ENCODE data around the gene GCNT2.
"Not testable (repeated sequence)": the region's sequence is repeated elsewhere in the genome, so short reads cannot be mapped to it uniquely, and the experiment has no call there.

GCNT2 gene

DNA sequence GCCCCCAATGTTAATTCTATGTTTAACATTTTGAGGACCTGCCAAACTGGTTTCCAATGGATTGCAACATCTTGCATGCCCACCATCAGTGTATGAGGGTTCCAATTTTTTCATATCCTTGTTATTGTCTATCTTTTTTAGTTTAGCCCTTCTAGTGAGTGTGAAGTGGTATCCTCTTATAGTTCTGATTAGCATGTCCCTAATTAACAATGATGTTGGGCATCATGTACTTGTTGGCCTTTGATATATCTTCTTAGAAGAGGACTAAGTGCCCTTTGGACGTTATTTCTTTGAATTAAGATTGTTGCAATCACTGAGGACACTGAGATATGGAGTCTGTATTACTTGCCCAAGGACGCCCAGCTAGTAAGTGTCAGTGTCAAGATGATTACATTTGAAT, 22.3 kb downstream of the GCNT2 start:
- FAIRE-seq (no peak), DNase-seq (ENCODE audit: low spot score) (no peak)

DNA sequence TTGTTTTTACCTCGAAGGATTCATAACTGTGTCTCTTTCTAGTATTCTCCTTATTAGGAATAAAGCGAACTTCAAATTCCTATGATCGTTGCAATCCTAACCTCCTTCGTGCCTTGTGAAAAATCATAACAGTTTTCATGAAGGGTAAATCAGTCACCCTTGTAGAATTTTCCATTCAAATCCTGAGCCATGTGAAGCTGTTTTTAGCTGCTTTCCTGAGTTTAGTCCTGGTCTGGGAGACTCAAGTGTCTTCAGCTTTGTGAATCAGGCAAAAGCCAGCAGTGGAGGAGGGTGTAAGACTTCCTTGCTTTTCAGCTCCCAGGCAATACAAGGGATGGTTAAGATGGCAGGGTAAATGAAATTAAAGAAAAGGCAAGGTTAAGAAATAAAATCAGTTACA, 24.3 kb downstream of the GCNT2 start:
- FAIRE-seq: no peak
- DNase-seq (ENCODE audit: low spot score): no peak

DNA sequence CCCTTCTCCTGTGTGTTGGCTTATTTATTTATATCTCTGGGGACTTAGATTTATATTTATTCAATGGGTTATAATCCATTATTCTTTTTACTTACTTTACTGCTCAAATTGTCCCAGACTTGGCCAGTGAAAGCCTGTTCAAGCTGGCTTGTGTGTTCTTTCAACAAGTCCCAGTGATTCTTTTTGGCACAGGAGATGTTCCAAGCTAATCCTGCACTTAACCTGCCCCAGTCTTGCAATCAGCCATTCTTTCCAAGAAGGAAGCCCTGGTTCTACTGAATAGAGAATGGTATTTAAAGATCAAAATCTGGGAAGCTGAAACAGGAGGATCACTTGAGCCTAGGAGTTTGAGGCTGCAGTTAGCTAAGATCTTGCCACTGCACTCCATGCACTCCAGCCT, 26.7 kb downstream of the GCNT2 start:
- FAIRE-seq (no peak), DNase-seq (ENCODE audit: low spot score) (no peak)

- FAIRE-seq: no peak
- DNase-seq (ENCODE audit: low spot score): no peak
Observed at GRCh38 chr6:10550764-10551163, 29.6 kb downstream of the GCNT2 start.

DNA sequence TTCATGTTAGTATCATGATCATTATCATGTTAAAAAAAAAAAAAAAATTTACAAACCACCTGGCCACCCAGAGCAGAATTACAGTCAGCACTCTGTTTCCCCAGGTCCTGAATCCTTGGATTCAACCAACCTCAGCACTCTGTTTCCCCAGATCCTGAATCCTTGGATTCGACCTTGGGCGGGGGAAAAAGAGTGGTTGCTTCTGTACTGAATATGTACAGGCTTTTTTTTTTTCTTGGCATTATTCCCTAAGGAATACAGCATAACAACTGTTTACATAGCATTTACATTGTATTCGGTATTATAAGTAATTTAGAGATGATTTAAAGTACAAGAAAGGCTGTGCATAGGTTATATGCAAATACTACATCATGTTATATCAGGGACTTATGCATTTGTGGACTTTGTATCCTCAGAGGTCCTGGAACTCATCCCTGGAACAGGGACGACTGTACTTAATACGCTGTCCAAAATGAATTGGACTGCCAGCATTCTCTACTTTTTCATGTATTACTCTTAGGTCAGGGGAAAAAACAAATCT, 31.2 kb downstream of the GCNT2 start:
- no peak for FAIRE-seq

GRCh38 chr6:10553871-10554270, 32.7 kb downstream of the GCNT2 start:
- FAIRE-seq (no peak), DNase-seq (ENCODE audit: low spot score) (no peak)

More for the DNA sequence above, 31.2 kb downstream of the GCNT2 start:
- no peak for DNase-seq (ENCODE audit: low spot score)

DNA sequence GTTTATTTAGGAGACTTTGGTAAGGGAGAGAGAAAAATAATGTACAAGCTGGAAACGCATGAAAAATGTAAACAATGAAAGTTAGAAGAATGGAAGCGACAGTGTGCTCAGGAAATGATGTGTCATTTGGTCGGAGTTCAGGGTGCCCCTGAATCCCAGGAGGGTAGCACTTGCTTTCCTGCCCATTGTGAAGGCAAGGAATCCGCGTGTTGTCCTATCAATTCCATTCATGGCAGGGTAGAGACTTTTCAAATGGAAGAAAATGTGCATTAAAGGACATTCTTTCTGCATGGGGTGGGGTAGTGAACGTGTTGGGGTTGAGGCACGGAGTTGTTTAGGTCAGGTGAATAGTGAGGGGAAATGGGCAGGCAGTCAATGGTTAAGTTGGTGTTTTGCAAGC, 33.7 kb downstream of the GCNT2 start:
- no peak for FAIRE-seq
- no peak for DNase-seq (ENCODE audit: low spot score)

DNA sequence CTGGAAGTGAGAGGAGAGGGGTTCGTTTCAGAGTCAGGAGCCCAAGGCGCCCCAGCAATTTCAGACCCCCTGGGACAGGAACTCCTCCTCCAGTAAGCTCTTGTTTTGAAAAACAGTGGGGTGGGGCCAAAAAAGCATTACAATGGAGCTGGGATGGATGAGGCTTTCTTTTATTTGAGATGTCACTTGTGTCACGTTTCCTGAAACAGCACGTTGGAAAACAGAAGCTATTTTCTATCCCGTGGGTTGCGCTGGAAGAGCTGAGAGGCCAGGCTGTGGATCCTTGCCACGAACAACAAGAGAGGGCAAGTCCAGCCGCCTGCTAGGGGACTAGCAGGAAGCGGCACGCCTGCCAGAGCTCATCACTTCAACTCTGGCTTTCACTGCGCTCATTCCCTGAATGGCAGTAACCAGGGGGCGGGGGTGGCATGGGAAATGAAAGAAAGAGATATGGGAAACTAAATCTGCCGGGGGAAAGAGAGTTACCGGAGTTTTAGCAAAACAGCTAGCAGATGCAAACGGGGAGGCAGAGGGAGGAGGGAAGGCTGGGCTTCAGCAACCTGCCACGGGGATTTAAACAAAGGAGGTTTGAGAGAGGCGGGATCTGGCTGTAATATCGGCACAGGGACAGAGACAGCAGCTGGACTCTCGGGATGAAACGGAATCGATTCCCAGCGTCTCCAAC, 34.6 kb downstream of the GCNT2 start:
- FAIRE-seq (no peak), DNase-seq (ENCODE audit: low spot score) (no peak)

GRCh38 chr6:10556589-10556988, 35.4 kb downstream of the GCNT2 start:
- no peak for FAIRE-seq
- no peak for DNase-seq (ENCODE audit: low spot score)

- DNase-seq (ENCODE audit: low spot score) (no peak), FAIRE-seq (no peak)
Observed at GRCh38 chr6:10556992-10557391, 35.8 kb downstream of the GCNT2 start.

DNA sequence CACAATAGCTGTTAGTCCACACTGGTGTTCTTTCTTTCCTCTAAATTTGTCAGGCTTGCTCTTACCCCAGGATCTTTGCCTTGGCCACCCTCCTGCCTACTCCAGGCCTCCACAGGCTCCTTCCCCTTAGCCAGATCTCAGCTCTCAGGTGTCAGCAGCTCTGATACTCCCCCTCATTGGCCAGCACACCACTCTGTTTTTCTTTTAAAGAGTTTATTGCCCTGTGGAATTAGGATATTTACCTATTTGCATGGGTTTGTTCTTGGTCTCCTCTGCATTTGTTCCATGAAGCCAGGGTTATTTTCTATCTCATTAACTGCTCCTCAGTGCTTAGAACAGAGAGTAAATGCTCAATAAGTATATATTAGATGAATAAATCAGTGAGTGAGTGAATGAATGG, 36.8 kb downstream of the GCNT2 start:
- DNase-seq (ENCODE audit: low spot score): no peak
- no peak for FAIRE-seq

GRCh38 chr6:10558565-10558964, 37.4 kb downstream of the GCNT2 start:
- no peak for FAIRE-seq
- DNase-seq (ENCODE audit: low spot score): no peak

- FAIRE-seq (no peak), DNase-seq (ENCODE audit: low spot score) (no peak)
Observed at GRCh38 chr6:10559522-10560152, 38.5 kb downstream of the GCNT2 start.

GRCh38 chr6:10561611-10562199, 40.6 kb downstream of the GCNT2 start:
- no peak for FAIRE-seq
- DNase-seq (ENCODE audit: low spot score): no peak

GRCh38 chr6:10564975-10565673, 44.0 kb downstream of the GCNT2 start:
- FAIRE-seq (no peak), DNase-seq (ENCODE audit: low spot score) (no peak)

DNA sequence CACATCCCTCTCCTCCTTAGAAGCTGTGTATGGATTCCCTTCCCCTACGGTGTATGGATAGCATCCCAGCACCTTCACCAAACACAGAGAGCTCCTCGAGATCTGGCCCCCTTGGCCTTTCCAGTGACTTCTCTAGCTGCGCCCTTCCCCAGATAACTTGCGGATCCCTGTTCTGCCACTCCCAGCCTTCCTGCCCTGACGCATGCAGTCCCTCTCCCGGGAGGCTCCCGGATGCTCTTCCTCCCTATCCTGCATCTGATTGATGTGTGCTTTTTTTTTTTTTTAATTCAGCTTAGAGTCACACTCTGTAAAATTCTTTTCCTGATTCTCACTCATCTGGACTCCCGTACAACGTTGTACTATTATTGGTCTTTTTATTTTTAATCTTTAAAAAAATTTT, 44.8 kb downstream of the GCNT2 start:
- DNase-seq (ENCODE audit: low spot score) (no peak), FAIRE-seq (no peak)

GRCh38 chr6:10567256-10568026, 46.3 kb downstream of the GCNT2 start:
- FAIRE-seq (no peak), DNase-seq (ENCODE audit: low spot score) (peak; percentile 61)

GRCh38 chr6:10569392-10570127, 48.4 kb downstream of the GCNT2 start:
- FAIRE-seq (no peak), DNase-seq (ENCODE audit: low spot score) (no peak)

GRCh38 chr6:10575519-10575918, 54.4 kb downstream of the GCNT2 start:
- not testable (repeated sequence) for FAIRE-seq; DNase-seq (ENCODE audit: low spot score)

DNA sequence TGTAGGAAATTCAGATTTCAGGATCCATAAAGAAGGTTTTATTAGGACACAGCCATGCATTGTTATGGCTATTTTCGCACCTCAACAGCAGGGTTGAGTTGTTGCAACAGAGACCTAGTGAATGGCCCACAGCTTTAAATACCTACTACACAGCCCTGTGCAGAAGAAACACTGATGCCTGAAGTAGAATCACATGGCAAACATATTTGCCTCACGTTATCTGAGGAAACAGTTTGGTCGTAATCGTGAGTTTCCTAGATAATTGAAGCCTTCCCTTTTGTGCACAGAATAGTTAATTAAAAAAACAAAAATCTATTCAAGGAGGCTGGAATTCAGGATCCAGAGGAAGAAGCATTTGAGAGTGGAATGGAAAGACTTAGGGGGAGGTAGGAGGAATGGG, 55.1 kb downstream of the GCNT2 start:
- DNase-seq (ENCODE audit: low spot score) (no peak), FAIRE-seq (no peak)

- no peak for DNase-seq (ENCODE audit: low spot score)
- FAIRE-seq: no peak
Observed at GRCh38 chr6:10577112-10577511, 56.0 kb downstream of the GCNT2 start.
